Panc1 (cell line): ENCODE measurements around the gene APOL4. TPM values are rescaled to one million over a fixed set of nuclear protein-coding genes. Genes with fewer than 3 reads are reported as not detected.
"Not testable (repeated sequence)": the region's sequence is repeated elsewhere in the genome, so short reads cannot be mapped to it uniquely, and the experiment has no call there.

ENCODE experiments used
- ATAC-seq: fragments of 200-7000 bp; cut with Tn5 transposase; 2 replicates; pipeline ENCODE4 v1.9.1; 2020; ENCODE audit warnings: mild to moderate bottlenecking, moderate library complexity
- BruUV-seq: library from RNA; stranded (reverse); fragments of 400-500 nt; replicated peaks from 2 replicates; lab custom pipeline; 2021; lab: Mats Ljungman, UMichigan
- CTCF ChIA-PET: fragments of 300-600 bp; sonication (Branson Sonifier 250); formaldehyde crosslinking; loops from one replicate; lab custom pipeline; 2022; ENCODE audit warnings: antibody characterized with exemption; lab: Charles Lee
- POLR2A ChIA-PET: fragments of 300-600 bp; sonication (Branson Sonifier 250); formaldehyde crosslinking; loops from one replicate; lab custom pipeline; 2022; ENCODE audit warnings: antibody characterized with exemption; lab: Charles Lee
- DNase-seq: peaks from one replicate; pipeline ENCODE4 v3.0.0-alpha.2; 2010; ENCODE audit warnings: low read depth, low spot score
- H3K27ac ChIP-seq: 2 replicates; pipeline ENCODE4 v1.5.1; 2011; ENCODE audit warnings: mild to moderate bottlenecking, low read length, inconsistent platforms
- H3K27me3 ChIP-seq: fragments of 200-500 bp; sonication (Bioruptor generic); 2 replicates; pipeline ENCODE4 v1.6.0; 2014; ENCODE audit warnings: low read length, inconsistent platforms; ENCODE audit not compliant: control insufficient read depth, insufficient read depth
- H3K36me3 ChIP-seq: fragments of 200-500 bp; sonication (Bioruptor generic); 2 replicates; pipeline ENCODE4 v1.5.1; 2014; ENCODE audit warnings: inconsistent platforms, mild to moderate bottlenecking, low read length, moderate library complexity; ENCODE audit not compliant: control insufficient read depth, insufficient read depth
- H3K4me1 ChIP-seq: 2 replicates; pipeline ENCODE4 v1.5.1; 2011; ENCODE audit warnings: inconsistent platforms, mild to moderate bottlenecking, low read length, moderate library complexity; ENCODE audit not compliant: control insufficient read depth, insufficient read depth
- H3K4me3 ChIP-seq, 2 experiments: 2 replicates each; pipeline ENCODE4 v1.5.1; 2011 to 2012; ENCODE audit warnings: low read depth in 2 of 2, low read length in 2 of 2, mild to moderate bottlenecking in 2 of 2, inconsistent platforms in 1 of 2, moderate library complexity in 1 of 2
- H3K9me3 ChIP-seq: fragments of 200-500 bp; sonication (Bioruptor generic); 2 replicates; pipeline ENCODE4 v1.5.1; 2014; ENCODE audit warnings: low read depth, mild to moderate bottlenecking, inconsistent platforms, low read length, moderate library complexity; ENCODE audit not compliant: control insufficient read depth, insufficient read depth
- CTCF ChIP-seq: fragments of 450-650 bp; IDR thresholded peaks from 2 replicates; pipeline ENCODE4 v1.5.1; 2017; ENCODE audit warnings: mild to moderate bottlenecking
- POLR2AphosphoS5 ChIP-seq: IDR thresholded peaks from 2 replicates; pipeline ENCODE4 v1.6.1; 2012; ENCODE audit warnings: mild to moderate bottlenecking, low read depth, low read length, moderate library complexity
- REST ChIP-seq, 2 experiments: IDR thresholded peaks; 2 replicates each; pipeline ENCODE4 v1.6.1; 2011 to 2012; ENCODE audit warnings: low read depth in 2 of 2, control low read depth in 1 of 2, low read length in 1 of 2, mild to moderate bottlenecking in 1 of 2, moderate library complexity in 1 of 2; ENCODE audit not compliant: insufficient read depth in 1 of 2
- SIN3A ChIP-seq: IDR thresholded peaks from 2 replicates; pipeline ENCODE4 v1.6.1; 2012; ENCODE audit warnings: low read depth, mild to moderate bottlenecking, low read length, moderate library complexity, borderline replicate concordance; ENCODE audit not compliant: insufficient read depth
- TCF7L2 ChIP-seq: IDR thresholded peaks from 2 replicates; pipeline ENCODE4 v1.6.1; 2011; ENCODE audit warnings: mild to moderate bottlenecking, low read depth, low read length, inconsistent platforms
- in situ Hi-C: cut with HindIII; loops from 2 replicates; pipeline ENCODE4 v1.10.0; 2016; ENCODE audit warnings: low sequenced_read_pairs, low pct_unique_long_range_greater_than_20kb
- intact Hi-C: fragments of 100-400 bp; cut with micrococcal nuclease; formaldehyde crosslinking; loops from one replicate; pipeline ENCODE4 v1.10.0; 2022; ENCODE audit not compliant: unreplicated experiment
- total RNA-seq: library from RNA; stranded (reverse); gene quantifications from one replicate; pipeline ENCODE4 v1.2.1, GENCODE V29; 2021; ENCODE audit not compliant: unreplicated experiment

APOL4 gene
- total RNA-seq, 1 experiment from 2014 or later: not detected

GRCh38 chr22:36210224-36210623 is 8.6 kb upstream of the APOL4 start:
- in situ Hi-C loops (no loop called here), intact Hi-C loops (no loop called here)
- ChIA-PET POLR2A (no interaction called here), CTCF (no interaction called here)
- DNase-seq (no peak), ATAC-seq (no peak)
- H3K4me3 ChIP-seq: no peak overlapping the region
- H3K27ac ChIP-seq: no peak overlapping the region
- H3K36me3 ChIP-seq: no peaks in the 10 kb centered on the region
- no peaks in the 10 kb centered on the region for H3K9me3 ChIP-seq
- no peaks in the 10 kb centered on the region for H3K27me3 ChIP-seq
- no peaks in the 10 kb centered on the region for H3K4me1 ChIP-seq
- TF ChIP-seq POLR2AphosphoS5 (no peak), REST (IDR thresholded peaks at IDR 0.05; ENCODE audit: insufficient read depth in 1 of 2, low read depth in 2 of 2, low read length in 1 of 2) (no peak), TCF7L2 (no peak), CTCF (no peak), SIN3A (no peak)
- BruUV-seq: no TSS peak

GRCh38 chr22:36209488-36209908 is 7.9 kb upstream of the APOL4 start:
- H3K27ac ChIP-seq, BruUV-seq, ATAC-seq, H3K4me3 ChIP-seq, H3K36me3 ChIP-seq, H3K4me1 ChIP-seq, in situ Hi-C loops, H3K27me3 ChIP-seq, DNase-seq, CTCF ChIA-PET, H3K9me3 ChIP-seq, intact Hi-C loops: not testable (repeated sequence)
- POLR2A ChIA-PET: interaction anchor here (0.6 kb wide), 1 partner anchor 46 kb away, joined by 4 read pairs; no protein-coding TSS in a partner anchor

- Histone ChIP-seq H3K9me3 (no peaks in the 10 kb centered on the region), H3K27ac (no peak overlapping the region), H3K36me3 (no peaks in the 10 kb centered on the region), H3K4me3 (no peak overlapping the region), H3K4me1 (no peaks in the 10 kb centered on the region), H3K27me3 (no peaks in the 10 kb centered on the region)
- in situ Hi-C loops (no loop called here), intact Hi-C loops (no loop called here)
- ChIA-PET CTCF (no interaction called here), POLR2A (interaction anchor here (0.6 kb wide), 1 partner anchor 47 kb away, joined by 4 read pairs; no protein-coding TSS in a partner anchor)
- TF ChIP-seq POLR2AphosphoS5 (no peak), TCF7L2 (no peak), CTCF (no peak), REST (IDR thresholded peaks at IDR 0.05; ENCODE audit: insufficient read depth in 1 of 2, low read depth in 2 of 2, low read length in 1 of 2) (no peak), SIN3A (no peak)
- ATAC-seq (no peak), DNase-seq (no peak)
- BruUV-seq: no TSS peak
Measured at GRCh38 chr22:36208914-36209313, 7.3 kb upstream of the APOL4 start.
